T-helper 1 cell (primary cell): ENCODE measurements around the gene TMEM250.

Experiments used
- DNase-seq, 5 donors: peaks; one replicate each; pipeline ENCODE4 v3.0.0-alpha.2; 2012 to 2020

TMEM250 gene

DNA sequence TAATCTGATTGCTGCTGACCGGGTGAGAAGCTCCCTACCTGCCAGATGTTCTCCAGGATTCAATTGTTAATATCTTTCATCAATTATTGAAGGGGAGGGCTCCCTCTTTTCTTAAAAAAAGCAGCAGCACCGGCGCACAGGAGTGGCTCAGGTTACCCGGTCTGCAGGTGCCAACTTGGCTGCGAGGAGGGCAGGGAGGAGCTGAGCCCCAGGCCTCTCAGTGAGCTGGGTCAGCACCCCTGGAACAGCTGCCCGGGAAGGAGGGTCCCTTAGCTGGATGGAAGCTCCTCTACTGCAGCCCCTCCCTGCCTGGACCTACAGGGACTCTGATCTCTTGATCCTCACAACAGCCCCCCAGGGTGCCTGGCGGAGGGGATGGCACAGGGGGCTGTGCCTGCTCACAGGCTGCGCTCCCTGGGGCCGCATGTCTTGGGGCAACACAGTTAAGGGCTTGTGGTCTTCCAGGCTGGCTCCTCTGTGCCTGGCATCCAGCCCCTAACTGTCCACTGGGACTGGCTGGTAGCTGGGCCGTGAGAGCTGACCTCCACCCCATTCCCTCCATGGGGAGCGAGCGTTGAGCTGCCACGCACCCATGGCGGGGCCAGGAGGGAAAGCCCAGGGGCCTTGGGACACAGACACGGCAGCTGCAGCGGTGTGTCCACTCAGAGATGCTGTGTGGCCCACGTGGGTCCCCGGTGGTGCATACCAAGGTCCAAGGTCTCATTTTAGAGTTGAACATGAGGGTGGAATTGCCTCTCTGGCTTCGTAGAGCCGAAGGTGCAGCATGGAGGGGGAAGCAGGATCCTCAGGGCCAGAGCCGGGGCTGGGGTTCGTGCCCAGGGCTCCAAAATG, 28.6 kb upstream of the TMEM250 start:
- no peak for DNase-seq

DNA sequence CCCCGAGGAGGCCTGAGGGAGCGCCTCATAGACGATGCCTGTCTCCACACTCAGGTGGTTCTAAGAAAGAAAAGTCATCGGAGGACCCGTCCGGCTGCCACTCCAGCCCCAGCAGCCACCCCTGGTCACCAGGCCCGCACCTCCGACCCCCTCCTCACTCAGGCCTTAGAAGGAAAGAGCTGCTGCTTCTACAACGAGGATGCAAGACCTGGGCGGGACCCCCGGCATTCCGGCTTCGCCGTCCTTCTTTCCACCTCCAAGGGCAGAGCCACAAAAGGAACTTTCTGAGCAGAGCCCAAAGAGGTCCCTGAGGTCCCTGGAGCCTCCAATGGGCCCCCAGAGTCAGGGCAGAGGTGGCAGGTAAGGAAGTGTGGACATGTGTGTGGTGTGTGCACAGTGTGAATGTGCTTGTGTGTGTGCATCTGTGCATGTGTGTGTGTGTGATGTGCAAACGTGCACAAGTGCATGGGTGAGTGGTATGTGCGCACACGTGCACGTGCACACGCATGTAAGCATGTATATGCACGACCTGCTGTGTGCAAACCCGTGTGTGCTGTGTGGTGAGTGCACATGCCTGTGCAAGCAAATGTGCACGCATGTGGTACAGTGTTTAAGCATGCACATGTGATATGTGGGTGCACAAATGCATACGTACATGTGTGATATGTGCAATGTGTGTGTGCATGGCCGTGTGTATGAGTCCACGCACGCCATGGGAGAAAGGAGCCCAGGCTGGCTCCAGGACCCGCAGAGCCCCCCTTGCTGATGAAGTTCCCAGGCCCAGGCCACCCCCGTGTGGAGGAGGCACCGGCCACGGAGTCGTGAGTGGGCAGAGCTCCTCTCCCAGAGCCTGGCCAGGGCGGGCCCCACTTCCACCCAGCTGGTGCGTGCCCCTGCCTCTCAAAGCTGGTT, 27.7 kb upstream of the TMEM250 start:
- no peak for DNase-seq

DNA sequence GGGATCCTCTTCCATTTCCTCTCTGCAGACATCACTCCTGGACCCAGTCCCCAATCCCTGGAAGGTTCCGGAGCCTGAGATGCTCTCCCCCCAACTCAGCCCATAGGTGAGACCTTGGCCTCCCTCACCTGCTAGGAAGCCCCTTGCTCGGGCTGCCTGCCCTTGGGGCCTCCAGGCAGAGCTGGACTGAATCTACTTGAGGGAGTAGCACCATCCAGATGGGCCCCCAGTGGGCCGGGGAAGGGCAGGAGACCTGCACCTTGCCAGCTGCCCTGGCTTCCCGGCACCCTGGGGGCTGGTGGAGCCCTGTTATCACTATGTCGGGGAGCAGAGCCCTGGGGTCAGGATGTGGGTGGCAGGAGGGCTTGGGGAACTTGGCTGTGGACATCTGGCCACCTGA, 26.9 kb upstream of the TMEM250 start:
- no peak for DNase-seq

DNA sequence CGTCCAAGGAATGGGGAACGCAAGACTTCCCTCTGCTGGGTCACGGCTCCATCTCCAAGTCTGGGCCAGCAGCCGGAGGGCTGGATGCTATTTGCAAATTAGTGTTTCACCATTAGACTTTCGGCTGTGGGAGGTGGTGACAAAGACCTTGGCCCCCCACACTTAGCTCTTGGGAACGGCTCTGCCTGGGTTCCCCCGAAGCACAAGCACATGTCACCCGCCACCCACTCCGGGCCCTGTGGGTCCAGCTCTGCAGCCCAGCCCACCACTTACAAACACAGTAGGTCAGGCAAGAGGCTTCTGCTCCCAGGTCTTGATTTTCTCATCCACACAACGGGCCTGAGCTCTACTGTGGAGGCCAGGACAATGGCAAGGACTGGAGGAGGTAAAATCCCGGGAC, 25.8 kb upstream of the TMEM250 start:
- no peak for DNase-seq

DNA sequence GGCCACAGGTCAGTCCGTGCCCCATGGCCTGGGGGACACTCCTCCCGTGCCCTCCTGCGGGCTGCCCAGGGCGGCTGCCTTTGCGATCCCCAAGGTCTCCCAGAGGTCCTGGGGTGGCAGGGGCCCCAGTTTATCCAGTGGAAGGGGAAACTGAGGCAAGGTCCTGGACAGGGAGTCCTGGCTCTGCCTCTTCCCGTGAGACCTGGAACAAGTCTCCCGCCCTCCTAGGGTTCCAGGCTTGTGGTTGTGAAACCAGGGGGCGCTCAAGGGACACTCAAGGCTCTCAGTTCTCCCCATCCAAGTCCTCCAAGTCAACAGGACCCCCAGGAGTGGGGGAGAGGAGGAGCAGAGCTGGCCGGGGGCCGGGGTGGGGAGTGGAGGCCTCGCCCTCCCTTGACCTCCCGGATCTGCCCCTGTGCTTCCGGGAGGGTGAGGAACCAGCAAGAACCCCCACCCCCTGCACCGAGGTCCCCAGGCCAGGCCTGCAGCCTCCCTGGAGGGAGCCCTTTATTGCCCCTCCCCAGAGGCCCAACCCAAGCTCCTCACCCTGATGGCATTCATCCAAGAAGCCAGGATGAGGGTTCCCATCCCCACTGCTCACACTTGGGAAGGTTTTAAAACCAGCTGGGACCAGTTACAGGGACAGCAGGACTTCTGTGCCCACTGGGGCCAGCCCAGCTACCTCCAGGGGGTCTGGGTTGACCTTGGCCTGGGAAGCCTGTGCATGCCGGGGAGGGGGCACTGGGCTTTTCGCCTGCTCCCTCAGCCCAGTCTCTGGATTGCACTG, 24.7 kb upstream of the TMEM250 start:
- DNase-seq = no peak

DNA sequence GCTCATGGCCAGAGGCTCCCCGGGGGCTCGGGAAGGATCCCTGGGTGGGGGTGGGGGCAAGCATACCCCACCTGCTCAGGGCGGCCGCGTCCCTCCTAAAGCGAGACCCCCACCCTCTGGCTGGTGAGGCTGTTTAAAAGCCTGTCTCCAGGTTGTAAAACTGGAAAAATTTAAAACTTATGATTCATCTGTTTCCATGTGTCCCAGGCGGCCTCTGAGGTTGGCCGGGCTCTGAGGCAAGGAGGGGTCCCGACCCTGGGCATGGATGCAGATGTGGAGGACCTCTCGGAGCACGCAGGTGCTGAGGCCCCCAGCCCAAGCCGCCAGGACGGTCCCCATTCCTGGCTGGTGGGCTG, 24.2 kb upstream of the TMEM250 start:
- DNase-seq = no peak

DNA sequence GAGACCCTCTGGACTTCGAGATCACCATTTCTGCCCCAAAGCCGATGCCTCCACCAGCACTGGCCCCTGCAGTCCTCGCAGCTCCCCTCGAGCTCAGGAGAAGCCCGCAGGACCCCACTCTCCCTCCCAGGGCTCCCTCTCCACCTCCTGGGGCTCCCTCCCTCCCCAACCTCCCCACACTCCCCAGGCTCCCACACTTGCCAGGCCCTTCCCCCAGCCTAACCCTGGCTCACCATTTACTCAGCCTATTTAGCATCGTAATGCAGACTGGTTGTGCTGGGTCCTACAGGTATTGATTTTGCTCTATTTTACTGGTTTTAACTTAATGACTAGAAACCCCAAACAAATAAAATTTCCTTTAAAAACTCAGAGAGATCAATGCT, 23.7 kb upstream of the TMEM250 start:
- DNase-seq = no peak

DNA sequence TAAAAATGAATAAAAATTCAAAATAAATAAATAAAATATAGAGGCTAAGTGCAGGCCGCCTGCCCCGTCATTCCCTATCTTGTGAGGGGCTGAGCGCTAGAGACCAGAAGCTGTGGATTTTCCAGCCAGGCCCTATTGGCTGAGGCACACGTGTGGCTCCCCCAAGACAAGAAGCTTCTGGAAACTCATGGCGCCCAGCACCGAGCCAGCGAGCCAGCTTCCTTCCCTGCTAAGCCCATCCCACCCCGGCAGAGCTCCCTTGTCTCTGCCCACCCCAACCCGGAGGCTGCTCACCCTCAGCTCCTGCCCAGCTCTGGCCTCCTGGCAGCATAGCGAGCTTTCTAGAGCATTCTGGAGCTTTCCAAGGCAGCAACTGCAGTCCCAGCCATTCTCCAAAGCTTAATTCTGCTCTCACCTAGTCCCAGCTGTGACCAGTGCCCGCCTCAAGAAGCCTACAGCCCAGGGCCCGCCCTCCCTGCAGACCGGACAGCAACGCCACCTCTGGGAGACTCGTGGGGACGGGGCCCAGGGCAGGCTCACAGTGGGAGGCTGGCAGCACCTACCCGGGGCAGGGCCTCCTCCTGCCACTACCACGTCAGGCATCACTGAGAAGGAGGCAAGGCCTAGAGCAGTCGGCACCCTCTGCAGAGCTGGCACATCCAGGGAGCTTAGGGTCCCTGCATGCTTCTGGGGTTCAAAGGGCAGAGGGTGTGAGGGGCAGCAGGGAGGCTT, 23.2 kb upstream of the TMEM250 start:
- no peak for DNase-seq

DNA sequence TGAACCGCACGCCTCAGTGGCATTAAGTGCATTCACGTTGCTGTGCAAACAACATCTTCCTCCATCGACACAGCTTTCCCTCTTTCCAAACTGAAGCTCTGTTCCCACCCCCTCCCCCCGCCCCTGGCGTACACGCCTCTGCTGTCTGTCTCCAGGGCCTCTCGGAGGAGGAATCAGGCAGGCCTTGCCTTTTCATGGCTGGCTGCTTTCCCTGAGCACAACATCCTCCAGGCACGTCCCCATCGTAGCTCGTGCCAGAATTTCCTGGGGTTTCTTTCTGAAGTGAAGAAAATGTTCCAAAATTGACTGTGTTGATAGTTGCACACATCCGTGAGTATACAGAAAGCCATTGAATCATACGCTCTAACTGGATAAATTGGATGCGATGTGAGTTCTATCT, 22.3 kb upstream of the TMEM250 start:
- no peak for DNase-seq

DNA sequence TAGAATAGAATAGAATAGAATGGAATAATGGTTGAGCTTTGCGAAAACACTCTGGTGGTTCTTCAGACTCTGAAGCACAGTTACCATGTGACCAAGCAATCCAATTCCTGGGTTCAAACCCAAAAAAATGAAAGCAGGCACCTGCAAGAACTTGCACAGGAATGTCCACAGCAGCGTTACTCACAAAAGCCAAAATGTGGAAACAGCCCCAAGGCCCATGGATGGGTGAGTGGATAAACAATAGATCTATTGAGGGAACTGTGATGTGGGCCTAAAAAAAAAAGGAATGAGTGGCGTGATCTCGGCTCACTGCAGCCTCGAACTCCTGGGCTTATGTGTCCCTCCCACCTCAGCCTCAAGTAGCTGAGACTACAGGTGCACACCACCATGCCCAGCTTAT, 21.4 kb upstream of the TMEM250 start:
- no peak for DNase-seq

DNA sequence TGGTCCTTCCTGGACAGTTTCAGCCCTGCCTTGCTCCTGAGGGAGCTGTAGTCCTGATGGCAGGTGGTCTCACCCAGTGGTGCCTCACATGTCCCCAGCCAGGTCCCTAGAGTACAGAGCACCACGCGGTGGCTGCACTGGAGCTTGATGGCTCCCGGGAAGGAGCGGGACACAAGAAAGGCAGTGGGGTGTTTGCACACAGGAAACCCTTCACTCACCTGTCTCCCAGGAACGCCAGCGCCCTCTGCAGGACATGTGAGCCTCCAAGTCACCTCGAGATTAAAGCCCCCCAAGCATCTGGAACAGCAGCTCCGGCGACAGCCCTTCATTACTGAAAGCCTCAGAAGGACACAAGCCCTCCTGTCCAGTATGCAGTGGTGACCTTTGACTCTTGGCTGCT, 19.9 kb upstream of the TMEM250 start:
- DNase-seq = peak in 2 of 5 donors; percentile 36

DNA sequence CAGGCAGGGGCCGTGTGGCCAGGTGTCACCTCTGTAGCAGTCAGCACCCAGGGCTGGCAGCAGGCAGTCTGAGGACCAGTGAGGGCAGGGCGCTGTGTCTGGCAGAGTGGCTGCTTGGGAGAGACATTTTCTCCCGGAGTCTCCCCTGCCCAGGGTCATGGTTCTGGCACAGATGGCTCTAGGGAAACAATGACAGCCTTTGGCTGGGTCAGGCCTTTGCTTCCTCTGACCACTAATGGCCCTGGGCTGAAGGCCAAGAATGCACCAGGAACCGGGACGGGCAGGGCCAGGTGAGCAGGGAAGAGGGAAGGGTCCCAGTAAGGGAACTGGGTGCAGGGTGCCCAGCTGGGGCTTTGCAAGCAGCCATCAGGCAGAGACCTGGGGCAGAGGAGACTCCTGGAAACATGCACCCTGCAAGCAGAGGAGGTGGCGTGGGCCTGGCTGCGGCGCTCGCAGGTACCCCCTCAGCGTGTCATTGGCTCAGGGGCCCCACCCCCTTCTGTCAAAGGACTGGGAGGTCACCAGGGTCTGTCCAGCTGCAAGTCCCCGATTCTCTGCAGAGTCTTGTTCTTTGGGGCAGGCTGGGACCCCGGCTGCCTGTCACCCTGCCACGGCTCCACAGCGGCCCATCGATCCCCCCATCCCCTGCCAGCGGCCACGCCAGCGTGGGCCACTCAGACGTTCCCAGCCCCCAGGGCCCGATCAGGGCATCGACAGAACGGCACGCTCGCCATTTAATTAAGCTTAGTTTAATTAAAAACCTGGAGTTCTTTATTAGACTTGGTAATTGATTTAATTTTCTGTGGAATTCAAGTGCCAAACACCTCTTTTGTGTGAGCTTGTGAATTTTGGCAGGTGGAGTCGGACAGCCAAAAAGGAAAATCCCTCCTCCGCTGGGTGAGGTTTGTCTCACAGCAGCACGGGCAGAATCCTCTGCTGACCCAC, 18.9 kb upstream of the TMEM250 start:
- DNase-seq = no peak

DNA sequence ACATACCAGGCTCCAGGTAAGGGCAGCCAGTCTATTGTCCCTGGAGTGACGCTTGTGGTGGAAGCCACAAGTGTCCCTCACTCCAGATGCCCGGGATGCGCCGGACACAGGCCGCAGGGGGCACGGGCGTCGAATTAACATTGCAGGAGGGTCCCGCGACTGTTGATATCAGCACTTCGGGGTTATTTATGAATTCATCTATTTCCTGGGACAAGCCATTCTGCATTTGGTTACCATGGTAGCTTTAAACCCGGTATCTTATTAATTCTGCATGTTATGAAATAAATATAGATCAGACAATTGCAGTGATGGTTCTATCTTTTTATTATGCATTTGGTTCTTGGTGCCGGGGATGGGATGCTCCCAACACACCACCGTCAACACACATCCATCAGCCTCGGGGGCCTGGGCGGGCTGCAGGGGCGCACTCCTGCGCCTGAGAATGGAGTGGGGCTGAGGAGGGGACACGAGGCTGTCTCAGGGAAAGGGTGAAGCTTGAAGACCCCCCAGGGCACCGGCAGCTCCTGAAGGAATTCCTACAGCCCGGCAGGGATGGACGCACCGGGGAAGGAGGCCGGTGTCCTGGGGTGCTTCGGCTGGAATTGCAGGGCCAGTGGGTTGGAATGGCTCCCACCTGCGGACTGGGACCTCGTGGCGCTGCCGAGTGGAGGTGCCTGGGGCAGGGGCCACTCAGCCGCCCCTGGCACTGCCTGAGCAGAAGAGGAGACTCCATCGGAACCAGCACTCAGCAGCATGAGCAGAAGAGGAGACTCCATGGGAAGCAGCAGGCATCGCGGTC, 17.7 kb upstream of the TMEM250 start:
- no peak for DNase-seq

DNA sequence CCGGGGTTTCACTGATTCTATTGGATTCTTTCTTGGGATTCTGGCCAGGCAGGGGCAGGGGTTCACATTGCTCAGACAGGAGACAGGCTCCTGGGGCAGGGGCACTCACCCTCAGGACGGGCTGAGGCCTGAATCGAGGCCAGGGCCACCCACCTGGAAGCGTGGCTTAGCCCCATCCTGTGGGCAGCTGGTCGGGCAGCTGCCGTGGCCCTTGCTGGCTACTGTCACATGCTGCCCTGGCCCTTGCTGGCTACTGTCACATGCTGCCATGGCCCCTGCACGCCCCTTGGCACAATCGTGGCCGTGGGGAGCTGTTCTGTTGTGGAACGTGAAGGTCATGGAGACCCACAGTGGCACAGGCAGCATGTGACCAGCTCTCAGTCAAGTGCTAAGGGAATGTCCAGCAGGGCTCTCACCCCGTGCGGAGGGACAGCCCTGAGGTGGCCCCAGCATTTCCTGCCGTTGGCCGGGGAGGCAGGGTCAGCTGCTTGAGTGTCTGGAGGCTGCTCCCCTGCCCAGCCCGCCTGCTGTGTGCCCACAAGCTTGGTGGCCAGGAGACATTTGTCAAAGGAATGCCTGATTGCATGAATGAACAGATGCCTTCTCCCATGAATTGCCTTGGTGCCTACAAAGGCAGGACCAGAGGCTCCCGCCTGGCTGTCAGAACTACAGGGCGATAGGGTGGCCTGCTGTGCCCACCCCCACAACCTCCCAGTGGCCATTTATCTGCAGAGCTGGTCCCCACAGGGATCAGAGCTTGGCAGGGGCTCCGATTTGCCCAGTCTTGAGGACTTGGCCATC, 16.9 kb upstream of the TMEM250 start:
- DNase-seq = no peak

DNA sequence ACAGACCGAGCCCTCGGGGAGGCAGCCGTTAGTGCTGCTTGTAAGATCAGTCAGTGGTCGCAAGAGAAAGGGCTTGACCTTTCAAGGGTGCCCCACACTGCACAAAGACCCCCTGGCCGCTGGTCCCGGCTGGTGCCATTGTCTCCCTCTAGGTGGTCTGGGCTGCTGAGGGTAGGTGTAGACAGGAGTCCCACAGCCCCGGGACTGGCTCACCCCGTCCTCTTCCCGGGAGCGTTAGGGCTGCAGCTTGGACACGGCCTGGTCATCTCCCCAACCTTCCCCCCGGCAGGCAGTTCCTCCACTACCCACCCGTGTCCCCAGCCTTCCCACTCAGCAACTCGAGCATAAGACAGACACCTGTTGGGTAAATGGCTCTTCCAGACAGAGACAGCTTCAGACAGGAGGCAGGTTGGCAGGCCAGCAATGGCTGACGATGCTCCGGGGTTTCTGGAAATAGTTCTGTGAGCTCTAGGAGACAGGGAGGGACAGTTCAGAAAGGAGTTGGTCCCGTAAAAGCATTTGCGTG, 15.3 kb upstream of the TMEM250 start:
- no peak for DNase-seq

DNA sequence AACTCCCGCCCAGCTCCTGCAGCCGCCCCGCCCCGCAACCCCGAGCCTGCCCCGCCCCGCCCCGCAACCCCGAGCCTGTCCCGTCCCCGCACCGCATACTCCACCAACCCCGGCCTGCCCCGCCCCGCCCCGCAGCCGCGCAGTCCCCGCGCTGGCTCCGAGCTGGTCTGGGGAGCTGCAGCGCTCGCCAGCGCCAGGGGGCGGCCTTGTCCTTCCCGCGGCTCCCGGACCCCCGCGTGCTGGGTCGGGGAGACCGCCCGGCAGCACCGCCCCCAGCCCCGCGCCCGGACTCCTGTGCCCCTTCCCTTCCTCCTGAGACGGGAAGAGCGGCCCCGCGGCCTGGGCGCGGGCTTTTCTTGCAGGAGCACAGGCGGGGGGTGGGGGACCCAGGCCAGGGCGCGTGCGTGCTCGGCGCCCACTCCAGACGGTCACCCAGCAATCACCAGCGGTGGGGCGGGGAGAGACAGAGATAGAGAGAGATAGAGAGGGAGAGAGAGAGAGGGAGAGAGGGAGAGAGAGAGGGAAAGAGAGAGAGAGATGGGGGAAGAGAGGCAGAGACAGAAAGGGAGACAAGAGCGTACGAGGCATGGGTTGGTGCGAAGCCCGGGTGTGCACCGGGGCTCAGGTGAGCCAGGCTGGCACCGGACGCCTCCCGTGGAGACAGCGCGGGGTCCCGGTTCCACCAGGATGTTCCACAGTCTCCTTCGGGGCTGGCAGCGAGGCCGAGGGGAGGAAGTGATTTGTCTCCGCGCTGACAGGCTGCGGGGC, 14.7 kb upstream of the TMEM250 start:
- DNase-seq = no peak

DNA sequence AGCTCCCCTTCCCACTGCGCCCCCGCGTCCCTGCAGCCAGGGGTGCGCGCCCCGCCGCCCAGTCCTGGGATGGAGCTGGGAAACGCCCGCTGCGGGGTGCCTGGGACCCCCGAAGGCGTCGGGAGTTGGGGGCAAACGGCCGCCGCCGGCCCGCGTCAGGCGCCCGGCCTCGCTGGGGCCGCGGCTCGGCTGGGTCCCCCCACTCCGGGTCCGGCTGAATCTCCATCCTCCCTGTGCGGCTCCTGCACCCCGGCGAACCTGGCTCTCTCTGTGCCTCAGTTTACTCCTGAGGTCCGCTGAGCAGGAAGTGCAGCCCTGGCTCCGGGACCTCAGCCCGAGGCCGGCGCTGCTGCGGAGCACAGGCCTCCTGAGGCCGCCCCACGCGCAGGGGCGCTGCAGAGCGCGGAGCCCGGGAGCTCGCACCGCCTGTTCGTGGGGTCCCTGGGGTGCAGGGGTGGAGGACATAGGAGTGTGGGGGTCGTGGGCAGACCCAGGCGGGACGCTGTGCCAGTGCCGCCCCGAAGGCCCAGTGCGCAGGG, 13.9 kb upstream of the TMEM250 start:
- DNase-seq = no peak
